Esophagus muscularis mucosa (tissue), 4 donors: ENCODE measurements around the gene SHPK. TPM values are rescaled to one million over a fixed set of nuclear protein-coding genes. Genes with fewer than 3 reads are reported as not detected.

Source experiments
- DNase-seq: peaks from one replicate; pipeline ENCODE4 v3.0.0-alpha.2; 2017; ENCODE audit errors: extremely low spot score
- H3K27ac ChIP-seq, 4 donors: fragments of 200-600 bp; sonication (generic); replicated peaks in 1 of 4; 1 replicate in 3 of 4; 2 replicates in 1 of 4; pipeline ENCODE4 v1.5.1; 2016 to 2019; ENCODE audit warnings: mild to moderate bottlenecking in 1 of 4
- H3K27me3 ChIP-seq, 4 donors: fragments of 200-600 bp; sonication (generic); one replicate each; pipeline versions ENCODE4 v1.5.1 to v1.6.0; 2016 to 2019
- H3K36me3 ChIP-seq, 4 donors: fragments of 200-600 bp; sonication (generic); one replicate each; pipeline ENCODE4 v1.5.1; 2016 to 2019
- H3K4me1 ChIP-seq, 4 donors: fragments of 200-600 bp; sonication (generic); one replicate each; pipeline ENCODE4 v1.5.1; 2016 to 2019
- H3K4me3 ChIP-seq, 4 donors: fragments of 200-600 bp; sonication (generic); 1 replicate in 2 of 4; 2 replicates in 2 of 4; pipeline ENCODE4 v1.5.1; 2016 to 2019; ENCODE audit warnings: mild to moderate bottlenecking in 4 of 4, moderate library complexity in 1 of 4
- H3K9me3 ChIP-seq, 4 donors: fragments of 200-600 bp; sonication (generic); 1 replicate in 3 of 4; 2 replicates in 1 of 4; pipeline ENCODE4 v1.5.1; 2016 to 2019
- CTCF ChIP-seq, 3 experiments: fragments of 200-600 bp in 2 of 3; fragments of 450-650 bp in 1 of 3; sonication (generic) in 2 of 3; IDR thresholded peaks; one replicate each; pipeline ENCODE4 v1.5.1; 2017 to 2019; ENCODE audit warnings: antibody characterized with exemption in 3 of 3, mild to moderate bottlenecking in 2 of 3, moderate library complexity in 1 of 3
- EP300 ChIP-seq: sonication (generic); formaldehyde crosslinking; IDR thresholded peaks from one replicate; pipeline ENCODE4 v1.6.1; 2017; ENCODE audit warnings: antibody characterized with exemption
- POLR2A ChIP-seq: fragments of 450-650 bp; IDR thresholded peaks from one replicate; pipeline ENCODE4 v1.6.1; 2017; ENCODE audit warnings: antibody characterized with exemption, moderate library complexity, mild to moderate bottlenecking, low read depth
- POLR2AphosphoS5 ChIP-seq, 2 donors: sonication (generic); formaldehyde crosslinking; IDR thresholded peaks; one replicate each; pipeline ENCODE4 v1.6.1; 2017; ENCODE audit warnings: antibody characterized with exemption in 2 of 2
- WGBS: methylation state at CpG from one replicate; pipeline ENCODE4 v1.1.5; 2018; 5-methylcytosine and 5-hydroxymethylcytosine counted together
- intact Hi-C: fragments of 100-400 bp; cut with DNase I; formaldehyde crosslinking; loops from one replicate; pipeline ENCODE4 v1.15.1; 2023
- total RNA-seq, 4 donors: library from RNA; depleted of rRNA; stranded (reverse); fragments of >200 nt; gene quantifications; one replicate each; pipeline versions ENCODE4 v1.1.0 to v1.2.1, GENCODE V29; 2016

SHPK gene
- total RNA-seq, 4 donors from 2014 or later: 5.0 to 10.7 (median 5.6) TPM

DNA sequence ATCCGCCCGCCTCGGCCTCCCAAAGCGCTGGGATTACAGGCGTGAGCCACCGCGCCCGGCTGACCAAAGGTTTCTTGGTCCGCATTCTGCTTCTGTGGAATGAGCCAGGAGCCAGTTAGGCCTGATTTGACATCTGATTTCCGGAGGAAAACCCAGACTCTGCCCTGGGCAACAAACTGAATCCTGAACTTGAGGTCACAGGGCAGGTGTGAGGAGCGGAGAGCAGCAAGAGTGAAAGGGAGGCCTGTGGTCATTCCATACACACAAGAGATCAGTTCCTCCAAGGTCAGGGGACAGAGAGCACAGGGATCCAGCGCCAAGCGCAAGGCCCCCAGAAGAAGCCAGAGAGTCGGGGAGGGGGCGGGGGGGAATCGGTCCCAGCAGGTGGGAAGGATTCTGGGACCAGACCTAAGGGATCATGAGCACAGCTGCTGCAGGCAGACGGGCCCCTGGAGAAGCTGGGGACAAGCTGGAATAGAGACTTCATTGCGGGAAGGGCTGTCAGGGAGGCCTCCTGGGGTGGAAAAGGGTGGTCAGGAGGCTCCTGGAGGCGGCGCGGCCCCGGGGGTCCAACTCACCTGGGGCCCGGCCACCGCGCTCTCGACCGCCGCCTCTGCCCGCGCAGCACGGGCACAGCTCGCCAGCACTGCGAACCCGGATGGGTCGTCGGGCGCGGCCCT is 436 bp downstream of the SHPK start:
- H3K27ac ChIP-seq: peak overlapping the region; percentile 89 to 95 (median 90)
- TF ChIP-seq POLR2AphosphoS5 (IDR thresholded peaks at IDR 0.05) (no peak), EP300 (no peak), CTCF (IDR thresholded peaks at IDR 0.05) (no peak), POLR2A (no peak)
- H3K4me1 ChIP-seq: peaks cover 33 to 45% (median 38%) of the 10 kb centered on the region in 4 donors
- peak overlapping the region; percentile 65 to 99 (median 94) for H3K4me3 ChIP-seq
- no peaks in the 10 kb centered on the region for H3K9me3 ChIP-seq
- 0% methylated on average over 1 of the region's 38 CpGs for WGBS
- peaks cover 0 to 29% (median 9%) of the 10 kb centered on the region in 4 donors for H3K36me3 ChIP-seq
- H3K27me3 ChIP-seq: no peaks in the 10 kb centered on the region
- DNase-seq: no peak
- intact Hi-C loops: loop anchor here (2.0 kb wide), 1 partner anchor 33 kb away; the partner anchor contains the start of genes EMC6 and TAX1BP3

GRCh38 chr17:3632287-3632686 is 3.8 kb downstream of the SHPK start:
- H3K9me3 ChIP-seq: no peaks in the 10 kb centered on the region
- H3K27me3 ChIP-seq: no peaks in the 10 kb centered on the region
- no peak for TF ChIP-seq POLR2AphosphoS5 (IDR thresholded peaks at IDR 0.05)
- TF ChIP-seq CTCF (IDR thresholded peaks at IDR 0.05): no peak
- TF ChIP-seq EP300: no peak
- TF ChIP-seq POLR2A: no peak
- no peak for DNase-seq
- no peak overlapping the region for H3K27ac ChIP-seq
- 95% methylated on average over 7 of the region's 7 CpGs for WGBS
- intact Hi-C loops: no loop called here
- peaks cover 23 to 36% (median 27%) of the 10 kb centered on the region in 4 donors for H3K4me1 ChIP-seq
- H3K36me3 ChIP-seq: peaks cover 4 to 49% (median 37%) of the 10 kb centered on the region in 4 donors
- H3K4me3 ChIP-seq: no peak overlapping the region

GRCh38 chr17:3630781-3631180 is 5.3 kb downstream of the SHPK start:
- Histone ChIP-seq H3K27ac (no peak overlapping the region), H3K4me3 (no peak overlapping the region), H3K27me3 (no peaks in the 10 kb centered on the region), H3K9me3 (no peaks in the 10 kb centered on the region), H3K36me3 (peaks cover 9 to 64% (median 49%) of the 10 kb centered on the region in 4 donors), H3K4me1 (peaks cover 17 to 30% (median 23%) of the 10 kb centered on the region in 4 donors)
- no peak for TF ChIP-seq POLR2A
- TF ChIP-seq POLR2AphosphoS5 (IDR thresholded peaks at IDR 0.05): no peak
- no peak for TF ChIP-seq CTCF (IDR thresholded peaks at IDR 0.05)
- TF ChIP-seq EP300: no peak
- WGBS: 86% methylated on average over 10 of the region's 10 CpGs
- intact Hi-C loops: no loop called here
- DNase-seq: no peak

DNA sequence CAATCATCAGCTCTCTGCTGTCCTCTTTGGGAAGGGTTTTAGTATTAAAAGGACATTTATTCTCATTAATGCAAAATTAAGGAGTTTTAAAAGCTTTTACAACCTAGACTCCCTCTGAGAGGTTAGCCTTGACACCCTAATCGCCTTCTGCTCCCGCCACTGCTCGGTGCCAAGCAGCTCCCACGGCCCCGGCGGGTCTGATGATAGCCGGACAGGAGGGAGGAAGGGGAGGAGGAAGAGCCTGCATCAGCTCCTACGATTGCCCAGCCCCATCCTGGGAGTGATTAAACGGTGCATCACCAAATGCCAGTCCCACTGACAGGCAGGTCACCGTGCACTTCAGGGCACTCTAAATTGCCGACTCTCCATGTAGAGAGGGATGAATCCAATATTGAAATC is 8.3 kb downstream of the SHPK start:
- Histone ChIP-seq H3K36me3 (peaks cover 22 to 92% (median 77%) of the 10 kb centered on the region in 4 donors), H3K27ac (no peak overlapping the region)

More for the DNA sequence above, 8.3 kb downstream of the SHPK start:
- peaks cover 0 to 4% (median under 1%) of the 10 kb centered on the region in 4 donors for H3K4me1 ChIP-seq
- no peaks in the 10 kb centered on the region for H3K9me3 ChIP-seq
- TF ChIP-seq POLR2A: no peak
- no peak for TF ChIP-seq CTCF (IDR thresholded peaks at IDR 0.05)
- no peak for TF ChIP-seq EP300
- H3K27me3 ChIP-seq: no peaks in the 10 kb centered on the region
- H3K4me3 ChIP-seq: no peak overlapping the region
- intact Hi-C loops: no loop called here
- DNase-seq: no peak
- 84% methylated on average over 11 of the region's 11 CpGs for WGBS
